Upper lobe of left lung (tissue), 4 donors: Measurements from ENCODE around the gene NPIPB6.

Source experiments
- CTCF ChIP-seq, 6 experiments: fragments of 450-650 bp in 4 of 6; fragments of 200-600 bp in 2 of 6; sonication (generic) in 2 of 6; IDR thresholded peaks; one replicate each; pipeline ENCODE4 v1.5.1; 2016 to 2019; ENCODE audit warnings: antibody characterized with exemption in 6 of 6
- EP300 ChIP-seq, 4 donors: sonication (generic); formaldehyde crosslinking; IDR thresholded peaks; one replicate each; pipeline ENCODE4 v1.5.1; 2017; ENCODE audit warnings: antibody characterized with exemption in 4 of 4, control low read depth in 2 of 4
- POLR2A ChIP-seq, 4 donors: fragments of 450-650 bp; IDR thresholded peaks; one replicate each; pipeline ENCODE4 v1.5.1; 2016 to 2017; ENCODE audit warnings: antibody characterized with exemption in 4 of 4, mild to moderate bottlenecking in 2 of 4

GRCh38 chr16:28307936-28308335 is 55.4 kb downstream of the NPIPB6 start:
- no peak for TF ChIP-seq CTCF (IDR thresholded peaks at IDR 0.05)
- no peak for TF ChIP-seq EP300 (IDR thresholded peaks at IDR 0.05)
- TF ChIP-seq POLR2A (IDR thresholded peaks at IDR 0.05): no peak
